Measurements from ENCODE around the gene METTL13.

The METTL13 gene

GRCh38 chr1:171845998-171846397, 64.5 kb downstream of the METTL13 start:
- no peak for DNase-seq
